DMS79 (cell line): ENCODE measurements around the gene CHERP.
"Not testable (repeated sequence)": the region's sequence is repeated elsewhere in the genome, so short reads cannot be mapped to it uniquely, and the experiment has no call there.

ENCODE experiments used
- DNase-seq: peaks from one replicate; lab custom pipeline; 2025; lab: John Stamatoyannopoulos, UW

Gene CHERP

DNA sequence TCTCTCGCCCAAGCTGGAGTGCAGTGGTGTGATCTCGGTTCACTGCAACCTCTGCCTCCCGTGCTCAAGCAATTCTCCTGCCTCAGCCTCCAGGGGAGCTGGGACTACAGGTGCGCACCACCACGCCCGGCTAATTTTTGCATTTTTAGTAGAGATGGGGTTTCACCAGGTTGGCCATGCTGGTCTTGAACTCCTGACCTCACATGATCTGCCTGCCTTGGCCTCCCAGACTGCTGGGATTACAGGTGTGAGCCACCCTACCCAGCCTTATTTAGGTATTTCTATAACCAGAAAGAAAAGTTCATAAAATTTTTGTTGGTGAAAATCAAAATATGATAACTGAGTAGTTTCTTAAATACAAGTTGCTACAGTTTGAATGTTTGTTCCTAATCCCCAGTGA, 1.5 kb upstream of the CHERP start:
- DNase-seq: not testable (repeated sequence)

GRCh38 chr19:16542910-16543472, 754 bp upstream of the CHERP start:
- DNase-seq: no peak

- DNase-seq: no peak
Measured at GRCh38 chr19:16541526-16542044, 652 bp downstream of the CHERP start.

DNA sequence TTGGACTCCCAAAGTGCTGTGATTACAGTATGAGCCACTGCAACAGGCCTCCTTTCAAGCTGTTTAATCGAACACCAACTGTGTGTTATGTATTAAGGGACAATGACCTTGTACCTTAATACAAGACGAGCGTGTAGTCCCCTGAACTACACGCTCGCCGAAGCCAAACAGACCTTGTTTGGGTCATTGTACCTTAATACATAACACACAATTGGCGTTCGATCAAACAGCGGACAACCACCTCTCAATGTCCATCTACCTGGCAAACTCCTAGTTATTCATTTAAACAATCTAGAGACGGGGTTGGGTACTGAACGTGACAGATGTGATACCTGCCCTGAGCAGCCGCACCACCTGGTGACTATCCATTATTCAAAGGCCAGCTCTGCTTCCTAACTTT, 1.3 kb downstream of the CHERP start:
- DNase-seq: no peak

- DNase-seq: no peak
Measured at GRCh38 chr19:16537111-16537510, 5.1 kb downstream of the CHERP start.

- DNase-seq: no peak
Measured at GRCh38 chr19:16536130-16536529, 6.1 kb downstream of the CHERP start.

DNA sequence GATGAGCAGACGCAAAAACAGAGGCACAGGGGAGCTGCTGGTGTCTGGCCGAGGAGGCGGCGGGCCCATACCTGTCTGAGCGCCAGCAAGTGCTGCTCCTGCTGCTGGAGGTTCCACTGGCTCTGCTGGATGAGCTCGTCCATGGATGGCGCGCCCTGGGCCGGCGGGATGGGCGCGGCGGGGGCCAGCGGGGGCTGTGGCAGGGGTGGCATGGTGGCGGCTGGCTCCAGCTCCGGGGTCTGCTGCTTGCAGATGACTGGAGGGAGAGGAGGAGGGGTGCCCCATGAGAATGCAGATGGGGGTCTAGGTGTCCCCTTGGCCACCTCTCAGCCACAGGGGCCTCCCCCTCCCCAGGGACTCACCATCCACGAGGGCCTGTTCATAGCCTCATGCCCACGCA, 6.9 kb downstream of the CHERP start:
- no peak for DNase-seq

DNA sequence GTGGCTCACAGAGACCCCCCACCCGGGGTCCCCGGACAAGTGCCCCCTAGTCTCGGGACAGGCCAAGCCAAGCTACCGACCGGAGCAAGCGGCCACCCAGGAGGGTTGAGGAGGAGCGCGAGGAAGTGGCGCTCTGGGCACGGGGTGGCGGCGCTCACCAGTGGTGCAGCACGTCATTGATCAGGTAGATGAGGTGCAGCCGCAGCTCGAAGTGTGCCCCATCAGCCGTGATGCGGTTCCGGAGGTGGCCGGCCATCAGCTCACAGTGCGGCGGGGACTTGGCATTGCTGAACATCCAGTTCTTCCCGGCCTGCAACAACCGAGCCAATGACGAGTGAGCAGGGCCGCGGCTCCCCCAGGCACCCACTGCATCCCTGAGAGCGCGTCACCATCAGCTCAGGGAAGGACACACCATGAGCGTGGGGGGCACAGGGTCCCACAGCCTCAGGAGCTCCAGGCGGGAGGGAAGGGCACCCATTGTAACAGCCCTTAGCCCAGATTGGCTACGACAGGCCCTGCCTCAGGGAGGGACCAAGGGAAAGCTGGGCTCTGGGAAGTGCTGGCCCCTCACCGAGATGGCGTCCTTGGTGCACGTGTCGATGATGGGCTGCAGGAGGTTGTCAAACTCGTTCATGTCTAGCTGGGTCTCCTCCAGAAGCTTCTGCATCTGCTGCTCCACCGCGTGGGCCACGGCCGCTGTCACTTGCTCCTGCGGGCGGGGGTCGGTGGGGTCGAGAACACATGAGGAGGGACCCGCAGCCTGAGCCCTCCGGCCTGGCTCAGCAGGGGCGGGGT, 9.6 kb downstream of the CHERP start:
- DNase-seq: no peak

- no peak for DNase-seq
Measured at GRCh38 chr19:16531380-16531669, 10.9 kb downstream of the CHERP start.

DNA sequence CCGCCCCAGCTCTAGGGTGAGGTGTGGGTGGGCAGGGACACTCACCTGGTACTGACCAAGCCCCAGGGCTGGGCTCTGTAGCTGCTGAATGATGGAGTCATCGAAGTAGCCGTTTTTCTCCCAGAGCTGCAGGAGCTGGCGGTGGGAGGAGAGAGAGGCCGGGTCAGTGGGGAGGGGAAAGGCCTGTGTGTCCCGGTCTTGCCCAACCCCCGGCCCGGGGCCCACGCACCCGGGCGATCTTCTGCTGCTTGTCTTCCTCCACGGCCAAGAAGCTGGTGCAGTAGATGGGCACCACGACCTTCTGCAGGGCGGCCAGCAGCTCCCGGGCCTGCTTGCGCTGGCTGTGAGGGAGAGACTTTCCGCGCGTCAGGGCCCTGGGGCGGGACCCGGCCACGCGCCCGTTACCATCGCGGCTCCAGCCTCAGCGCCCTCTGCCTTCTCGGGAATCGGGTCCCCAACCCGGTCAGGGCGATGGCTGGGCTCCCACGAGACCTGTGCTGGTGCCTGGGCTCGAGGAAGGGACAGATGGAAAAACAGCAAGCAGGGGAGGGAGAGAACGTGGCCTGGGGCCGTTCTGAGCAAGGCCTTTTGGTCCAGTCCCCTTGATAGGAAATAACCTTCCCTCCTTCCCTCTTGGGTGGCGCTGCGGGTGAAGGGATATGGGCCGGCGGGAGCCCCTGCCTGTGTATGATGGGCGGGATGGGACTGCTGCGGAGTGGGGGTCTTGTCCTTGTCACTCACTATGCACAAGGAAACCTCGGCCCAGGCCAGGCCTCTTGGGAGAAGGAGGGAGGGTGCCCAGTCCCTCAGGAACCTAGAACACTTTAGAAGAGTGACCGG, 11.5 kb downstream of the CHERP start:
- DNase-seq: no peak

- DNase-seq: no peak
Measured at GRCh38 chr19:16529466-16530144, 12.6 kb downstream of the CHERP start.

GRCh38 chr19:16527971-16528521, 14.2 kb downstream of the CHERP start:
- no peak for DNase-seq

DNA sequence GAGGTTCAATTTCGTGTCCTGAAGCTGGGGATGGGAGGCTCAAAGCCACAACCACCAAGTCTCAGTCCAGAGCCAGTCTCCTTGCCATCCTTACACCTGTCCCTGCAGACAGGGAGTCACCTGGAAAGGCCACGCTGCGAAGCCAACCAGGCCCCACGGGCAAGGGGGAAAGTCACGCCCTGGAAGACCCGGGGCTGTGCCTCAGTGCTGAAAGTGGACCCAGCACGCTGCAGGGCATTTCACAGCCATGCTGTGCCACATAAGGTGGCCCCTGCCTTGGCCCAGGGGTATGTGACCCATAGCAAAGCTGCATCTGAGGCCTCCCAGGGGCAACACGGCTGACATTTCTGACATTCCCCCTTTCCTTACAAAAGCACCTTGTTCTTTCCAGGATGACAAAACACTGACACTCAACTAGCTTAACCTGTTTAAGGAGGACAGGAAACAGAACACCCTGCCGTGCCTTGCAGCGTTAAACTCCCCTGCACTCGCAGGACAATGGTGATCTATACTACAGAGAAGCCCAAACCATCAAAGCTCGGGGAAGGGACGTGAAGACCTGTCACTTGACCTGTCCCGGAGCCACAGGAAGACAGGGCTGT, 14.8 kb downstream of the CHERP start:
- DNase-seq: no peak

DNA sequence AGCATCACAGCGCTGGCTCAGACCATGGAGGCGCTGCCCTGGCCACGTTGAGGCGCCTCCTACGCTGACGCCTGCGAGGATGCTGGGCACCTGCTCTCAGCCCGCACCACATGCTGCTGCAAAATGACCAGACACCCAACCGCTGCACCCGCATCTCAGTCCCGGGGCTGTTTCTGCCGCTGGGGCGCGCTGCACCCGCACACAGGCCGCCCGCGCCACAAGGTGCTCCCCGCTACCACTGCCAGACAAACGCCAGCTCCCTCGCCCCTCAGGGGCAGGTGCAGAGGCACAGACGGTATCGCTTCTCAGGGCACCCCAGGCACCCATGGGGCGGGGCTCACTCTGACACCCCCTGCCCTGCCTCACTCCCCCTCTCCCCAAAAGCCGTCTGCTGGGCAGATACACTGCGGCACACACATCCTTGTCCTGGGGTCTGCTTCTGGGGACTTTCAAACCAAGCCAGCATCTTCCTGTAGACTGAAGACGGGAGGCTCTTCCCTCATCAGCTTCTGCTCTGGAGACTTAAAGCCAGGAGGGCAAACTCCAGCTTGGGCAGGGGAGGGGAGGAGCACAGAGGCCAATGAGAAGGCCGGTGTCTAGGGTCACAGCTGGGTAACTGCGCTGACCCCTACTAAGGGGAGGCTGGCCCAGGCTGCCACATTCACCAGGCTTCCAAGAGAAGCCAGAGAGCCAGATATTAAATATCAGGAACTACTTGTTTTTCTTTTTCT, 16.3 kb downstream of the CHERP start:
- DNase-seq: no peak

DNA sequence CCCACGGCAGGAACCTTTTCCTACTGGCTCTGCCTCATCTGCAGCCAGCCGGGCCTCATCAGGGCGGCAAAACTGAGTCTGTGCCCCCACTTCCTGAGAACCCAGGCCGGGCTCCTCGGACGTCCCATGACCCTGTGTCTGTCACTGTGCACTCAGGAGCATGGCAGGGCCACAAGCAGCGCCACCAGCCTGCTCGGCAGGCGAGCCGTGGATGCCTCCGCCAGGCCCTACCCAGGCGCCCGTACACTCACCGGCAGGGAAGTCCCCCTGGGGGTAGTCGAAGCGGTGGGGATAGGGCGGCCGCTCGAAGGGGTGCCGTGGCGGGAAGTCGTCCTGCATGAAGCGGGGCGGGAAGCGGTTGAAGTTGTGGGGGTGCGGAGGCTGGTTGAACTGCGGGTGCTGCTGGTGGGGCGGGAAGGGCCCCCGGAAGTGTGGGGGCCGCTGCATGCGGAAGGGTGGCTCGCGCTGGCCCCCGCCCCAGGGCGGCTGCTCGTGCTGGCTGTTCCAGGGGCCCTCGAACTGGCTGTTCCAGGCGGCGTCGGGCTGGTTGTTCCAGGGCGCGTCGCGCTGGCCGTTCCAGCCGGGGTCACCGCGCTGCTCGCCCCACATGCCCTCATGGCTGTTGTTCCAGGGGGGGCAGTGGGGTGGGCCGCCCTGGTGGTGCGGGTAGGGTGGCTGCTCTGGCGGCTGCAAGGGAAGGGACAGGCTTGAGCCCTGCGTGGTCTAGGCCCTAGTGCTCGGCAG, 17.1 kb downstream of the CHERP start:
- DNase-seq: no peak

DNA sequence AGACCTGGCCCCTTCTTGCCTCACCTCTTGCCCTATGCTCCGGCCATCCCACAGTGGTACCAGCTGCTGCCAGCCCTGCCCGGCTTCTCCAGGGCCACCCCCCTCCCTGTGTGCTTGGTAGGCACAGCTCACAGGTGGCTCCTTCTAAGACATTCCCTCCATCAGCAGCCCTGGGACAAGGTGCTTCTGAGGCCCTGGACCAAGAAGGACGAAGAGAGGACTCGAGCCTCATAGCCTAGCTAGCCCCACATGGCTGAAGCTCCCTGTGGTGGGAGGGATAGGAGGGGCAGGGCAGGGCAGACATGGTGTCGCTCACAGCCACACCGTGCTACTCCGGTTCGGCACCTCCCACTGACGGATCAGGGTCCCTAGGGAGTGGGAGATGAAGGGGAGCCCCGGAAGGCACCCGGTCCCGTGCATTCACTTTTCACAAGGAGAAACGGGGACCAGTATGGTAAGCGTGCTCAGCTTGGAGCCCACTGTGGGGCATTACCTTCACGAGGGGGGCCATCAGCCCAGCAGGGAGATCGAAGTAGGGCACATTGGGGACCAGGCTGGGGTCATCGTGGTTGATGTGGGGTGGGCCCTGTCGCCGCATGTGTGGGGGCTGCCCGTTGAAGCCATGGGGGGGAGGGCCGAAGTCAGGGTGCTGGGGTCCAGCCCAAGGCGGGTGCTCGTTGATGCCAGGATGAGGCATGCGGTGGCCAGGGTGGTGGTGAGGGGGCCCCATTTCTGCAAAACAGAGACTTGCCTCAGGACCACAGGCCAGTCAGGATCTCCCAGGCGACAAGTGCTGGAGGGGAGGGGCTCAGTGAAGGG, 19.5 kb downstream of the CHERP start:
- no peak for DNase-seq

GRCh38 chr19:16521715-16522289, 20.4 kb downstream of the CHERP start:
- no peak for DNase-seq

- DNase-seq: no peak
Measured at GRCh38 chr19:16520986-16521624, 21.1 kb downstream of the CHERP start.
